Measurements from ENCODE around the gene SMURF1.
A peak's percentile ranks its signal among the peaks of the same experiment; 100 is the strongest.

Gene SMURF1

DNA sequence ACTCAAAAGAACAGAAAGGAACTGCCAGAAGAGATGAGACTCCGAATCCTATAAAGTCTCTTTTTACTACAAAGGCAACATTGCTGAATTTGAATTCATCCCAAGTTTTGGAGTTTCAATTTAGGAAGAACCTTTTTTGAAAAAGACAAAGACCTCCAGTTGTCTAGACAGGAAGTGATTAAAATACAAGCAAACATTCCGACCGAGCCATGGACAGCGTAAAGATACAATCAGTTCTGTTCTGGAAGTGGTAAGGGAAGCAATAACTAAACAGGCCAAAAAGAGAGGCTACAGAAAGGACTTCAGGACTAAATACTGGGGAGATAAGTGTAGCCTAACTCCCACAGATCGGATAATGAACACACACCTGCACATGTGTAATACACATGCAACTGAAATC, 101.0 kb downstream of the SMURF1 start:
- no peak for DNase-seq

DNA sequence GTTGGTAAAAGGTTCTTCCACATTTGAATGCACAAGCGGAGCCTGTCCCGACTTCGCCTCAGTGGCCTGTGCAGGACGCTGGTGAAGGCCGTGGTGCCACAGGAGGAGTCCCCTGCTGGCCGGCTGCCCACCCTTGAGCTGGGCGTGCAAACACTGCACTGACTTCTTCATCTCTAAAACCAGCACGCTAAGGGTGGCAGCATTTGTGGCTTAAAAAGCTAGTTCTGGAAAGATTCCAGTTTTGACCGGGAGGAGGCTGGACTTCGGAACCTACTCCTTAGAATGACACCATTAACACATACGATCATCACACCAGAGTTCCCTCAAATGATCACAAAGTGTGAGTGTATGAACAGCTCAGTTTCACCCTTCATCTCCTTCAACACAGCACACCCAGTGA, 102.4 kb downstream of the SMURF1 start:
- DNase-seq = no peak

DNA sequence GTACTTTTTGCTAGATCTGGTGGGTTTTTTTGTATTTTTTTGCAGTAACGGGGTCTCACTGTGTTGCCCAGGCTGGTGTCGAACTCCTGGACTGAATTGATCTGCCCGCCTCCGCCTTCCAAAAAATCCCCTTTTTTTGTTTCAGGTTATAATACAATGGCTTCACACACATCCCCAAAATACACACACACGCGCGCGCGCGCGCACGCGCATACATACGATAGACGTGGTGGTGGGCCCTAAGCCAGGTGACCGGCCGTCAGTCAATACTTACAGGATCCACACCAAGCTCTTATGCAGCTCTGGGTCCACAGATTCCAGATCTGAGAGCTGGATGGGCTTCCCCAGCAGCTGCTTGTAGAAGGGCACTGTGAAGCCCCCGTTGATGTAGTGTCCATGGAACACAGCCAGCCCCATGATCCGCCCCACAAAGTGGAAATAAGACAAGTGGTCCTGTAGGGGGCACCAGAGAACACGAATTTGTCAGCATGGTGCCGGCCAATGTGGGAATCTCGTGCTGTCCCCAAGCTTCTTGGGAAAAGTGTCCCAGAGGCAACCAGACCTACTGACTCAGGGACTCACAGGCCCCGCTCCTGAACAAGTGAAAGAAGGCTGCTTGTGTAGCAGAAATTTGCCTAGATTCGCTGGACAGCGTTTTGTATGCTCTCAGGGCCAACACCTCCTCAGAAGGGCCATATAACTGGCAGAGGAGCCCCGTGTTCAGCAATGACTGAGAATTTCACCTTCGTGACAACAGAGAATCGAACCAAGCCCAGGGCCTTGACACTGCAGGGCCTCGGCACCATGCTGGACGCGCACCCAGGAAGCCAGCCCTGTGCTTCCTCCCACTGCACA, 103.6 kb downstream of the SMURF1 start:
- DNase-seq = peak; percentile 67

DNA sequence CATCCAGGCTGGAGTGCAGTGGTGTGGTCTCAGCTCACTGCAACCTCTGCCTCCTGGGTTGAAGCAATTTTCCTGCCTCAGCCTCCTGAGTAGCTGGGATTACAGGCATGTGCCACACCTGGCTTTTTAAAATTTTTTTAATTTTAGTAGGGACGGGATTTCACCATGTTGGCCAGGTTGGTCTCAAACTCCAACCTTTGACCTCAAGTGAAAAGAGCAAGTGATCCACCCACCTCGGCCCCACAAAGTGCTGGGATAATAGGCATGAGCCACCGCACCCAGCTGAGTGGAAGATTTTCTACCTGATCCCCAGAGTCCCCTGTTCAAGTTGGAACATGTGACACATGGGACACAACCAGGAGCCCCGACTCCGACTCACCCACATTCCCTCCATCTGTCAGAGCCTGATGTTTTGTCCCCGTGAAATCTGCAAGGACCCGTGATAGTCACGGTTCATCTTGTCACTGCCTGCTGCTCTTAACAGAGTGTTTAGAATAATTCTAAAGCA, 104.5 kb downstream of the SMURF1 start:
- no peak for DNase-seq

DNA sequence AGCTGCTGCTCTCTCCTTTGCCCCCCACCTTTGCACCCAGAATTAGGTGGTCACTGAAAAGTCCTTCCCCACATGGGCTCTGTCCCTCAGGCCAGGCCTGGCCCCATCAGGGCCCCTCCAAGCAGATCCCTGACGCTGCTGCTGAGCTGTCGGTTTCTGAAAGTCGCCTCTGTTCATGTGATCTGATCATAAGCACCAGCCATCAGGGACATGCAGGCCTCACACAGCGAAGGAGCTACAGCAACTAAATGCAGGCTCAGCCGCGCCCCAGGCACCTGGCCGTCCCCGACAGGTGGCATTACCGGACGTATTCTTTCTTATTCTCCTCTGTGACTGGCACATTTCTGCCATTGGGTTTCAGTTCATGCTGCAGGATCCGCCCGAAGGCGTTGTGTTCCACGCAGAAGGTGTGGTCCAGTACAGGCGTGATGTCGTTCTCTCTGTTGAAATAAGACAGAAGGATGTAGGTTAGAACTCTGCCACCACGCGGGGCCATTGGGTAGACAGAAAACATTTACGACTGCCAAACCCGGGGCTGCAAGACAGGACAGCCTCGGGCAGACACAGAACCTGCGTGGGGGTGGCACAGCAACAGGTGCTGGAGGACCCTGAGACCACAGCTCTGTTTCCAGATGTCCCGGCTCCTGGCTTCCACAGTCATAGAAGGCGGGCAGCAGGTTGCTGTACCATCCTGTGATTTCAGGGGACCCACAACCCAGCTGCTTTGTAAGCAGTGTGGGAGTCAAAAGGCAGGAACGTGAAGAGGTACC, 105.6 kb downstream of the SMURF1 start:
- no peak for DNase-seq

DNA sequence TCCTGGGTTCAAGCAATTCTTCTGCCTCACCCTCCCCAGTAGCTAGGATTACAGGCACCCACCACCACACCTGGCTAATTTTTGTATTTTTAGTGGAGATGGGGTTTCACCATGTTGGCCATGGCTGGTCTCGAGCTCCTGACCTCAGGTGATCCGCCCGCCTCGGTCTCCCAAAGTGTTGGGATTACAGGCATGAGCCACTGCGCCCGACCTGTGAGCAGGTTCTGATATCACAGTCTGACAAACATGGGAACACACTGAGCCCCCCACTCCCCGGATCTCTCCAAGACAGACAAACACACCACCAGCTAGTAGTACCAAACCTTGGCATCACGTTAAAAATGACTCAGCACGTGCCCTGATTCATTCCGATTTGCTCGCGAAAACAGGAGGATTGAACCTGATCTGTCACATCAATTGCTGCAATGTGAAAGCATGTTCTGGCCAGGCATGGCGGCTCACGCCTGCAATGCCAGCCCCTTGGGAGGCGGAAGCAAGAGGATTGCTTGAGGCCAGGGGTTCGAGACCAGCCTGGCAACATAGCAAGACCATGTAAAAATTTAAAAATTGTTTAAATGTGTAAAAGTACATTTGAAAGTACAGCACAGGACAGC, 106.5 kb downstream of the SMURF1 start:
- no peak for DNase-seq

DNA sequence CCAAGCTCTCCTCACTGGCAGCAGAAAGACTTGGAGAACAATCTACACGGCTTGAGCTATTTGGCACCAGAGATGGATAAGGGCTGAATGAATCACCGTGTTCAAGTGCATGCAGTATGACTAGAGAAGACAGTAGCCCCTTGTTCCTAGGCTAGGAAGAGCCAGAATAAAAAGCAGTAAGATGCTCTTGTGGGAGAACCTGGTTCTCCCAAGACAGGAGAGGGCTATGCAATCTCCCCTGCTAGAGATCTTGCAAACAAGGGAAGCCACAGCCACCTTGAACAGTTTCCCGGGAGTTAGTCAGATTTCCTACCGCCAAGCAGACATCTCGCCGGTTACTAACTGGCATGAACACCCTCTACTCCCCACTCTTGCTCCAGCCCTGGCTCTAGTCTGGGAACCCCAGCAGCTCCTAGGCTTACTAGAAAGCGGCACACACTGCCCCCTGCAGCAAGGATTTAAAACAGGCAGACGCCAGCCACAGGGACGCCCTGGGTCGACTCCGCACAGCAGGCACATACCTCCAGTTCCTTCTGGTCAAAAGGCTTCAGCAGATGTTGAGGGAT, 107.3 kb downstream of the SMURF1 start:
- DNase-seq = no peak

DNA sequence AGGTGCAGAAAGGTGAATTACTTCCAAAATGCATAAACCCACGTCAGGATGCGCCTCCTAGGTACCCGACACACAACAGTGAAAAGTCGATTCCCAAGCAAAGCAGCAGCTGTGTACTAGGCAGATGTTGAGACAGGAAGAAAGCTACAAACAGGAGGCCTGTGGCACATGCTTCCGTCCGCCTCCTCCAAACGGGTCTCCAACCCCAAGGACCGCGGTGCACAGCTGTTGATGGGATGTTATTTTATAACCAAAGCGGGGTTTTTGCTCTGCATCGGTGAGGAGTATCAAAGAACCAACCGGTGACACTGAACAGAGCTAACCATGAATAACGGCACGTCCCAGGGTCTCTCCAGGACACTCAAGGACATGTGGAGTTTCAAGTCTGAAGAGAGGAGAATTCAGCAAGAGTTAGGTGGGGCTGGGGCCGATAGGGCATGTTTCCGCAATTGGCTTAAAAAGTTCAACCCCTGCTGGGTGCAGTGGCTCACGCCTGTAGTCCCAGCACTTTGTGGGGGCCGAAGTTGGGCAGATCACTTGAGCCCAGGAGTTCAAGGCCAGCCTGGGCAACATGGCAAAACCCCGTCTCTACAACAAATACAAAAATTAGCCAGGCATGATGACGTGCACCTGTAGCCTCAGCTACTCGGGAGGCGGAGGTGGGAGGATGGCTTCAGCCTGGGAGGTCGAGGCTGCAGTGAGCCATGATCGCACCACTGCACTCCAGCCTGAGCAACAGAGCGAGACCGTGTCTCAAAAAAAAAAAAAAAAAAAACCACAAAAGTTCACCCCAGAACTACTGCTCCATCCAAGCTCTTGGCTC, 108.0 kb downstream of the SMURF1 start:
- no peak for DNase-seq

DNA sequence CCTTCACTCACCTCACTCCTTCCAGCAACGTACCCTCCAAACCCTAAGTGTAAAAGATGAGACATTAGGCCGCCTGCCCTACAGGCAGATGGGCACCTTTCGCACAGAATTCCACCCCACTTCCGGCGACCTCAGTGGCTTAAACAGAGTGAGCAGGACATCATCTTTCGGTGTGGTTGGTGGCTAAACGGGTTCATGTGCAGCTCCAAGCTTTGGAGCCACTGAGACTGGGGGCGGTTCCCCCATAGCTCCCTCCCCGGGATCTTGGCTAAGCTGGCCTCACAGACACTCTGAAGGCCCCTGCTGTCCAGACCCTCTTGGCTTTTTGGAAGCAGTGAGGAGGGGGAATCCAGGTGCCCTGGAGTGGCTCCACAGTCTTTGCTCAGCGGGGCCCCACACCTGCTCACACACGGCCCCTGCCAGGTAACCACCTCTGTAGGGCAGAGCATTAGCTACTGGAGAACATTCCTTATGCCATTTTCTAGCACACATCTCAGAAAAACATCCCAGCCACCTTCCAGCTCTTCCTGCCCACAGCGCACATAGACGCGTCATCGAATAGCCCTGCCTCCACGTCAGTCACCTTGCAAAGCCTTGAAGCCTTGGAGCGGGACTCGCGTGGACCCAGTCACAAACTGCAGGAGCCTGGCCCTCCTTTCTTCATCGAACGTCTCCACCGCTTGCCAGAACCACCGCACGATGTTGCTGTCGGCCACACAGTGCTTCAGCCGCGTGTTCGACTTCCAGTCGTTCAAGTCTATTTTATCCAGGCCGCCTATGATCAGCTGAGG, 108.8 kb downstream of the SMURF1 start:
- no peak for DNase-seq

DNA sequence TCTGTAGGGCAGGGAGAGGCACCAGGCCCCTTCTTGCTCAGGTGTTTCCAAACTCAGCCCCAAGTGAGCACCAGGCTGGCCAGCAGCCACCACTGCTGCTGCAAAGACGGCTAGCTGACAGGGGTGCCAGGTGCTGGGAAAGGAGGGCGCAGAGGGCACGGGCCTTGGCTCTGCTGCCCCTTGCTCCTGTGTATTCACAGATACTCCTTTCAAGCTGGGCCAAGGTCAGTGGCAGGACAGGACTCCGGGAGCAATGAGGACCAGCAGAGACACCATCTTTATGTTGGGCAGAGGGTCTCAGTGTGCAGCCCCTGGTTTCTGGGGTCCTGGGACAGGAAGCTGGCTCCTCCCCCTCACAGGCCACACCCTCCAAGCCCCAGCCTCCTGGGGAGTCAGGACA, 110.1 kb downstream of the SMURF1 start:
- no peak for DNase-seq

DNA sequence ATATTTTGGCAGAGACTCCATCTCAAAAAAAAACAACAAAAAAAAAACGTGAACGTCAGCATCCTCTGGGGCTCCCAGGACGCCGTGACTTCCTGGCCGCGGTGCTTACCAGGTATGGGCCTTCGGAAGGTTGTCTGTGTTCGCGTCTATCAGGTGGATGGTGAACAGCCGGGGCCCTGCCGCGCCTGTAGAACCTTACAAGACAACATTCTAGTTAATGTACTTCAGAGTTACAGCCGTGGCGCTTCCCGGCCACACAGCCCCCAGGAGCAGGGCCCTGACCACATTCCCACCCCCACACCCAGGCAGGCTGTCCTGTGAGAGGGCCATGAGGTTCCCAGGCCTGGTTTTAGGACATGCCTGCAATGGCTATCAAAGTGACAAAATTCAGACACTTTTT, 111.0 kb downstream of the SMURF1 start:
- DNase-seq = no peak

DNA sequence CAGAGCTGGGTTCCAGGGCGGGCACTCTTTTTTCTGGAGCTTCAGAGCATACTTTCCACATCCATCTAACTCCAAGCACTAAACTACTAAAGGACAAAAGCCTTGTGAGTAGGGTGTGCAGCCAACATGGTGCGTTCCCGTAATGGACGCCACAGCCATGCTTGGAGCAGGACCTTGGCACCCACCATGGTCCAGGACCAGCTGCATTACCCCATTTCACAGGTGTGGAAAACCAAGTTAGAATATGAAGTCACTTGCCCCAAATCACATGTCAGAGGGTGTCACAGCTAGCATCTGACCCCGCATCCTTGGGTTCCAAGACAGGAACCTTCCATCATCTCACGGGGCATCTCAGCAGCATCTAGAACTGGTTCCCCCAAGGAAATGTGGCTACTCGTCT, 112.4 kb downstream of the SMURF1 start:
- no peak for DNase-seq

DNA sequence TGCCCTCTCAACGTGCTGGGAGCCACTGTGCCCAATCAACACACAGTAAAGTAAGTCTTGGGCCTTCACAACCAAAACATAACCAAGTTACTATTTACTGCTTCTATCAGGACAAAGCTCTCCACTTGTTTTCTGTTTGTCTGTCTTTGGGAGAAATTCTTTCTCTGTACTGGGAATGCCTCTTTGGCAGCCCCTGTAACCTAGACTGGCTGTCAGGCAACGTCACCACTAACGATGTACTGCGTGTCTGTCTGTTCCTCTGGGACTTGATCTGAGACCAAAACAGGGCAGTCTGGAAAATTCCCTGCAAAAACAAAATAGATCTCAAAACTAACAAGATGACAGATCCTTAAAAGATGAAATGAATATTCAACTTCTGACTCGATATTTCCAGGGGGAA, 113.0 kb downstream of the SMURF1 start:
- no peak for DNase-seq

DNA sequence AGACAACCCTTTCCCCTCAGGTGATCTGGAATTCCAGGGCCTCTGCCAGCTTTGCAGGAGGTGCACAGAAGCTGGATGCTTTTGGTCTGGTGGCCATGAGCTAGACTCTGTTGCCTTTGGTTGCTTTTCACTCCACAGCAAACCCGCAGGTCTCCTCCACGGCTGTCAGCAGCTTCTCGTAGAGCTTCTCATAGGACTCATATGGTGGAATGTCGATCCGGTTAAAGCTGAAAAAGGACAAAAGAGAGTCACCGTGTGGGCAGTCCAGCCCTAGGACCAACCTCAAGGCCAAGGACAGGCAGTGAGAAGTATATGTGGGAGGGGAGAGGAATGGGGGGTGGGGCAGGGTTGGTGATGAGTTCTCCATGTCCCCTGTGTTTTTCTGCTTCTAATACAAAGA, 113.5 kb downstream of the SMURF1 start:
- DNase-seq = no peak

DNA sequence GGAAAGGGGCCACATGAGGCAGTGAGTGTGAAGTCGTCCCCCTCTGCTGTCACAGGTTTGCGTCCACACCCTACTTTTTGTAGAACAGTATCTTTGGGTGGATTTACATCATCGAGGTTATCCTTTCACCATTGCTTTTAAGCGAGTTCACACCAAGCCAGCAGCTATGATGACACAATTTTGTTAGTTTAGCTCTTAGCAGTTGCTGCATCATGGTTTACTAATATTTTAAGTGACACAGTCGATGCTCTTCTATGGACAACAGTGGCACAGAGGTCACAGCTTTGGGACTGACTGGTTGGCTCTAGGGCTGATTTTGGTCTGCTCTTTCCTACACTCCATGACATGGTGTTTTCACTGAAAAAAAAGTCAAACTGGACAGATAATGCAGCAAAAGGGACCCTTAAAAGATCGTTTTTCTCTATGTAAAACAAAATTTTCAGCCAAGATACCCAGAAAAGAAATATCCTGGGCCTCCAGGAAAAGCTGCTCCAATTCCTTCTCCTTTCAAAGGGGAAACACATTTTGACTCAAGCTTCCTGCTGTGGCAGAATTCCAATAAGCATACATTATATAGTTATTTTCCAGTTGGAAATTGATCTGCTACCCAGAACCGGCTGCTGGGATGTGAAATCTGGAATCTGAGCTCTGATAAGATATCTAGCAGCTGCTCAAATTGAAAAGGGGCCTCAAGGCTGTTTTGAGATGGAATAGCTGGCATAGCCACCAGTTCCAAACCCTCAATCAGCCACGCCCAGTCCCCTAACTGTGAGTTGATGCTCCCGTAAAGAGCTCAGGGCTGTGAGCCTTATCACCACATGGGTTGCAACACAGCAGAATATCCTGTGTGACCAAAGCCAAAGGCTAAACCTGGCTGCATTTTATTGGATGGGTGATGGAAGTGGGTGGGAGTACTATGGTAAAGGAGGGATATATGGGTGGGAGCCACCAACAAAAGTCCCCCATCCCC, 114.2 kb downstream of the SMURF1 start:
- DNase-seq = no peak

DNA sequence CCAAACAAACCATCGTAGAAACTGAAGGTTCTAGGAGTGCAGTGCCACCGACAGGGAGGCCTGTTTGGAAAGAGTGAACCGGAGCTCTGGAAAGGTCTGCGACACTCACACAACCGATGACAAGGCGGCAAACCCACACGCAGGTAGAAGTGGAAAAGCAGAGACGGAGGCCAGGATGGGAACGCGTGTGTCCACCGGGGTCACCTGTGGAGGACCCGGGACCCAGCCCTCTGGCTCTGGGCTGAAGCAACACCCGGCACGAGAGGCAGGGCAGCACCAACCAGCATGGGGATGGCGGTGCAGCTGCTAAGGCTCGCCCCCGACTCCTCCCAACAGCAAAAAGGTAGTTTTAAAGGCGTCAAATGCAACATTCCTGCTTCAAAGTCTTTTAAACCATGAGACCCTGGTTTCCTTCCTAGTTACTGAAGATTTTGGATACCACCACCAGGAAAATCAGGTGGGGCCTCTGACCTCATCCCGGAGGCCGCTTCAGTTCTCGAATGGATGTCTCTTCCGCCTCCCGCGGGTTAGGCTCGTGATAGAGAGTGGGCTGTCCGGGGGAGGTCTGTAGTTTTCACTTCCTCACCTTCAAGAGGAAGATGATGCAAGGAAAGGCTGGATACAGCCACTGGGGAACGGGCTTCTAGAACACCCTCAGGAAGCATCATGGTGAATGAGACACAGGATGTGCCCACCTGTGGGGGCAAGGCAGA, 115.5 kb downstream of the SMURF1 start:
- no peak for DNase-seq

DNA sequence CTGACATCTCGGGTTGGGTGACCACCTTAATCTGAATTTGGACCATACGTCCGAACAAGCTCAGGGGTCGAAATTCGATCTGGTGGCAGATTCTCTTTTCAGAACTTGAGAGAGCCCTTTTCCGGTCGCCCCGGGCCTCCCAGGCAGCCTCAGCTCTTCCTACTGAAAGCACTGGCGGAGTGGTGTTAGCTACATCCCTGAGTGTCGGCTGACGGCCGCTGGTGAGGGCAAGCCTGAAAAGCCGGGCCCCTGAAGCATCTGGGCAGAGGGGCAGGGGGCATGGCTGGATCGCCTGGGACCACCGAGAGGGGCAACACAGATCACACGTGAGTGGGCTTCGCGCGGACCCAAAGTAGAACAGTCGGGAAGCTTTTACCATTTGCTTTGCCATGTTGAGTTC, 116.1 kb downstream of the SMURF1 start:
- no peak for DNase-seq

DNA sequence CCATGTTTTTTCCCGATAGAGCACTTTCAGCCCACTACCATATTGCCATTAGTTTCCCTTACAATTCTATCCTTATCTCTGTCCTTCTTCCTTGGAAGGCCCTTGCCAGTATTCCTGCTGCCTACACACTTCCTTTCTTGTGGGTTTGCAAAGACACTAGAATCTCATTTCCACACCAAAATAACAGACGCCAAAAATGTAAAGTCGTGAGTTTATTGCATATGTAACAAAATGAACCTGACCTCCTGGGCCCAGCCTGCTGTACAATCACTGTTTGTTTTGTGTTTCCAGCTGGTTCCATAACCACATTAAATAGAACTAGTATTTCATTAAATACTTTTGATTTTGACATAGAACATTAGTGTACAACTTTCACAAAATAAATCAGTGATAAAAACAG, 116.7 kb downstream of the SMURF1 start:
- DNase-seq = no peak

DNA sequence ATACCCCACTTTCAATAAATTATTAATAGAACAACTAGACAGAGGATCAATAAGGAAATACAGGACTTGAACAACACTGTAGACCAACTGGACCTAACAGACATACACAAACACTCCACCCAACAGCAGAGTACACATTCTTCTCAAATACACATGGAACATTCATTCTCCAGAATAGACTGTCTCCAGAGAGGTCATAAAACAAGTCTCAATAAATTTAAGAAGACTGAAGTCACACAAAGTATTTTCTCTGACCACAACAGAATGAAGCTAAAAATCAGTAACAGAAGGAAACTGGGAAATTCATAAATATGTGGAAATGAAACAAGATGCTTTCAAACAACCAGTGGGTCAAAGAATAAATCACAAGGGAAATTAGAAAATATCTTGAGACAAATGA, 119.8 kb downstream of the SMURF1 start:
- no peak for DNase-seq
